Ascending aorta (tissue), 2 donors: ENCODE measurements around the gene TTLL13. TPM values are rescaled to one million over a fixed set of nuclear protein-coding genes. Genes with fewer than 3 reads are reported as not detected.

Experiments
- DNase-seq, 2 donors: peaks; one replicate each; pipeline ENCODE4 v3.0.0-alpha.2; 2019; ENCODE audit warnings: low spot score in 2 of 2
- H3K27ac ChIP-seq, 2 donors: fragments of 200-600 bp; sonication (generic); one replicate each; pipeline ENCODE4 v1.5.1; 2016 to 2017; ENCODE audit warnings: mild to moderate bottlenecking in 1 of 2
- H3K27me3 ChIP-seq: fragments of 200-600 bp; sonication (generic); one replicate; pipeline ENCODE4 v1.5.1; 2017
- H3K36me3 ChIP-seq, 2 donors: fragments of 200-600 bp; sonication (generic); one replicate each; pipeline ENCODE4 v1.5.1; 2016
- H3K4me1 ChIP-seq, 2 donors: fragments of 200-600 bp; sonication (generic); one replicate each; pipeline ENCODE4 v1.5.1; 2016 to 2017; ENCODE audit warnings: mild to moderate bottlenecking in 1 of 2
- H3K4me3 ChIP-seq, 2 donors: fragments of 200-600 bp; sonication (generic); one replicate each; pipeline ENCODE4 v1.5.1; 2016 to 2017; ENCODE audit warnings: mild to moderate bottlenecking in 1 of 2
- H3K9me3 ChIP-seq, 2 donors: fragments of 200-600 bp; sonication (generic); one replicate each; pipeline ENCODE4 v1.5.1; 2016
- CTCF ChIP-seq, 3 experiments: fragments of 200-600 bp in 2 of 3; fragments of 450-650 bp in 1 of 3; sonication (generic) in 2 of 3; IDR thresholded peaks; one replicate each; pipeline ENCODE4 v1.5.1; 2016 to 2019; ENCODE audit warnings: antibody characterized with exemption in 3 of 3, mild to moderate bottlenecking in 1 of 3, moderate library complexity in 1 of 3
- intact Hi-C: fragments of 100-400 bp; cut with DNase I; formaldehyde crosslinking; loops from one replicate; pipeline ENCODE4 v1.15.1; 2023
- total RNA-seq: library from RNA; depleted of rRNA; stranded (reverse); fragments of >200 nt; gene quantifications from one replicate; pipeline ENCODE4 v1.1.0, GENCODE V29; 2016

Gene TTLL13
- total RNA-seq, 1 donor from 2014 or later: not detected

GRCh38 chr15:90225504-90226234 is 23.7 kb upstream of the TTLL13 start:
- H3K36me3 ChIP-seq: peaks cover 53 to 62% of the 10 kb centered on the region in 2 donors

GRCh38 chr15:90227336-90227735 is 22.0 kb upstream of the TTLL13 start:
- Histone ChIP-seq H3K4me3 (no peak overlapping the region), H3K9me3 (no peaks in the 10 kb centered on the region), H3K4me1 (peaks cover 0 to 15% of the 10 kb centered on the region in 2 donors), H3K27ac (no peak overlapping the region), H3K36me3 (peaks cover 57 to 68% of the 10 kb centered on the region in 2 donors), H3K27me3 (no peaks in the 10 kb centered on the region)
- intact Hi-C loops: loop anchor here (10.0 kb wide), 1 partner anchor 463 kb away; no protein-coding TSS in a partner anchor
- no peak for DNase-seq
- no peak for TF ChIP-seq CTCF (IDR thresholded peaks at IDR 0.05)

More at GRCh38 chr15:90225504-90226234, 23.7 kb upstream of the TTLL13 start:
- Histone ChIP-seq H3K4me3 (no peak overlapping the region), H3K27ac (no peak overlapping the region), H3K4me1 (peaks cover 4 to 10% of the 10 kb centered on the region in 2 donors), H3K27me3 (no peaks in the 10 kb centered on the region), H3K9me3 (no peaks in the 10 kb centered on the region)
- no peak for TF ChIP-seq CTCF (IDR thresholded peaks at IDR 0.05)
- DNase-seq: no peak
- intact Hi-C loops: loop anchor here (10.0 kb wide), 1 partner anchor 461 kb away; no protein-coding TSS in a partner anchor

- Histone ChIP-seq H3K27ac (no peak overlapping the region), H3K4me1 (peaks cover 0 to 22% of the 10 kb centered on the region in 2 donors), H3K36me3 (peaks cover 57 to 68% of the 10 kb centered on the region in 2 donors), H3K4me3 (no peak overlapping the region), H3K27me3 (no peaks in the 10 kb centered on the region), H3K9me3 (no peaks in the 10 kb centered on the region)
- intact Hi-C loops: loop anchor here (10.0 kb wide), 1 partner anchor 463 kb away; no protein-coding TSS in a partner anchor
- no peak for DNase-seq
- TF ChIP-seq CTCF (IDR thresholded peaks at IDR 0.05): no peak
These were observed 21.3 kb upstream of the TTLL13 start for GRCh38 chr15:90227816-90228772.

- no peaks in the 10 kb centered on the region for H3K27me3 ChIP-seq
- no peak for TF ChIP-seq CTCF (IDR thresholded peaks at IDR 0.05)
- no peak overlapping the region for H3K27ac ChIP-seq
- no peak overlapping the region for H3K4me3 ChIP-seq
- H3K9me3 ChIP-seq: no peaks in the 10 kb centered on the region
- intact Hi-C loops: loop anchor here (10.0 kb wide), 1 partner anchor 464 kb away; no protein-coding TSS in a partner anchor
- peaks cover 48 to 60% of the 10 kb centered on the region in 2 donors for H3K36me3 ChIP-seq
- no peak for DNase-seq
- H3K4me1 ChIP-seq: peaks cover 0 to 22% of the 10 kb centered on the region in 2 donors
These were observed 20.4 kb upstream of the TTLL13 start for GRCh38 chr15:90228960-90229359.

GRCh38 chr15:90230071-90230494 is 19.3 kb upstream of the TTLL13 start:
- Histone ChIP-seq H3K9me3 (no peaks in the 10 kb centered on the region), H3K4me1 (peaks cover 0 to 22% of the 10 kb centered on the region in 2 donors), H3K27me3 (no peaks in the 10 kb centered on the region), H3K36me3 (peaks cover 40 to 49% of the 10 kb centered on the region in 2 donors), H3K27ac (no peak overlapping the region), H3K4me3 (no peak overlapping the region)
- intact Hi-C loops: loop anchor here (10.0 kb wide), 2 partner anchors 225 to 565 kb away; partner anchors contain the start of gene ZNF710
- no peak for DNase-seq
- TF ChIP-seq CTCF (IDR thresholded peaks at IDR 0.05): no peak
